8988T (cell line): ENCODE results near the gene TMEM161B.
A peak's percentile ranks its signal among the peaks of the same experiment; 100 is the strongest.
"Not testable (repeated sequence)": the region's sequence is repeated elsewhere in the genome, so short reads cannot be mapped to it uniquely, and the experiment has no call there.

Source experiments
- DNase-seq: peaks from one replicate; pipeline ENCODE4 v3.0.0; 2011

TMEM161B gene

DNA sequence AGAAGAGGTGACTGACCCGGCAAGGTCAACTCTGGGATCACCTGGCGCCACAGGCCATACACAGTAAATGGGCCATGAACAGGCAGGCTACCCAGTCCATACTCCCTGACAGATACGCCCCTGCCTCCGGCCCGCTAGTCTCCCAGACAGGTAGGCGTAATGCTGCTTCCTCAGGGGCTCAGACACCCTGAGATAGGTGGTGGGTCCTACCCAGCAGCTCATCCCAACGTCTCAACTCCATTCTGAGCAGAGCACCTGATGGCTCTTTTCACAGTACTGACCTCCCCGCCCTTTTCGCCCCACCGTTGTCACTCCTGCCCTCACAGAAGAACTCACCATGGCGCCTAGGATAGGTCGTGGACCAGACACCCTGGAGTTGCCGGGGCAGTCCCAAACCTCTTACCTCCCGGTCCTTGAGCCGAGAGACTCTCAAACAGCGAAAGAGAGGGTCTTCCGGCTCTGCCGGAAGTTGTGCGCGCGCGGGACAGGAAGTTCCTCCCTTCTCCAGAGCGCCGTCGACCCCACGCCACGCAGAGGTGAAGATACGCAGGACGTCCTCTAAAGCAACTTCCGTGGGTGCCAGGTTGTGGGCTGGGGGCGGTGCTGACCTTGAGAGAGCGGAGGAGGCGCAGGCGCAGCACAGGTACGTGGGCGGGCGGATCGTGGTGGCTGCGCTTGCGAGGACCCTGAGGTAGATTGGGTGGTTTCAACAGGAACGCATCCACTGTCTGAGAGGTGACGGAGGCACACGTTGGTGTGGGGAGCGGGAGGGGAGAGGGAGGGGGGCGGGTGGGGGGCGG, at the start of gene TMEM161B:
Gene TMEM161B (minus strand): TSS at position 461 of the 800 bp plus-strand sequence. CDS start 122 bp downstream, at position 339.
- peak; percentile 54 for DNase-seq

DNA sequence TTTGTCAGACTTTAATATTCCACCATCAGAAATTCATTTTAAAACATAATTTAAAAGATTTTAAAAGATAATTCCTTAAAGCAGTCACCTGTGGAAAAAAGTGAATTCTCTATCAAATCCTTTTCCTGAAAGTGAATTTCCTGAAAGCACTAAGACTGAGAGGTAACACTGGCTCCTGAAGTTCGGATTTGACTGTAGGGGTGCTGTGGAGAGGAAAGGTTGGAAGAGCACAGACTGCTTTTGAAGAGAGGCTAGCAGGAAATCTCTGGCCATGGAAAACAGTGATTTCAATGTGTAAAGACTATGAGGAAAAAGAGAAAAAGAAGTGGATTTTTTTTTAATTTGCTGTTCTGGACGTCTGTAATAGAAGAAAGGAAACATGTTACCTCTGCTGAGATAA, 35.7 kb upstream of the TMEM161B start:
- no peak for DNase-seq

- no peak for DNase-seq
Observed at GRCh38 chr5:88298425-88298824, 29.8 kb upstream of the TMEM161B start.

GRCh38 chr5:88290801-88291200, 22.2 kb upstream of the TMEM161B start:
- no peak for DNase-seq

DNA sequence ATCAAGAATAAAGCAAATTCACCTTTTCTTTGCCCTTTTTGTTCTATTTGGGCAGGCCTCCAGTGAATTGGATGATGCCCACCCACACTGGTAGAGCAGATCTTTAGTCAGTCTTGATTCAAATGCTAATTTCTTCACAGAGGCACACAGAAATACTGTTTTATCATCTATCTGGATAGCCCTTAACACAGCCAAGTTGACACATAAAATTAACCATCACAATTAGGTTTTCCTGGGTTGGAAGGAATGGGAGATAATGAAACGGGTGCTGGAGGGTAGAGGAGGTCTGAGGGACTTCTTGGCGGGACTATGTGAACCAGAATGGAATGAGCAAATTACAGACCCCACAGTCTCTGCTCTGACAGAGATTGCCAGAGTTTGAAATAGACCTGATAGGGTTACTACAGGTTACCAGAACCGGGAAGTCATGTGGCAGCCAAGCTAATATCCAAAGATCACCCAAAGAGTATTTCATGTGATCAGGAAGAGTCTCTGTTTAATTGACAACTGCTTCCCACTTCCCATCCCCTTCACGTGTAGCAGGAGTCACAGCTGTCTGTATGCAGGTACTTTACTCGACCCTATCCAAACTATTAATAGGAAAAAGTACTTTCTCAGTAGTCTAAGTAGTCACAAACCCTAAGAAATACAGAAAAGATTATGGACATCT, 20.0 kb upstream of the TMEM161B start:
- DNase-seq: no peak

DNA sequence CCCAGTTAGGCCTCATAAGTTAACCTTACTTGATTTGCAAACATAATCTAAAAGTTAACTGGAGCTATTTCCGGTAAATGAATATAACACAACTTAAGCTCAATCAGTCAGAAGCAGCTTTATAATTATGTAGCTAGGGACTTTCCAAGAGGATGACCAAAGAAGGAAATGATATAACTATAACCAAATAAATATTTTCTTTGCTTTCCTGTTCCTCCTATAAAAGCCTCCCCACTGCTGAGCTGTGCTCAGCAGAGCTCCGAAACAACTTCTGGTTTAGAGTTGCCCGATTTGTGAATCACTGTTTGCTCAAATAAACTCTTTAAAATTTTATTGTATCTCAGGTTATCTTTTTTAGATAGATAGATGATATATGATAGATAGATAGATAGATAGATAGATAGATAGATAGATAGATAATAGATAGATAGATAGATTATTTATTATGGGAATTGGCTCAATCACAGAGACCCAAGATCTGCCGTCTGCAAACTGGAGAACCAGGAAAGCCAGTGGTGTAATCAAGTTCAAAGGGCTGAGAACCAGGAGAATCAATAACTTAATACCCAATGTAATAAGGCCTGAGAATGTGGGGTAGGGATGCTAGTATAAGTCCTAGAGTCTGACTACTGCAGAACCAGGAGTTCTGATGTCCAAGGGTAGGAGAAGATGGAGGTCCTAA, 19.3 kb upstream of the TMEM161B start:
- DNase-seq: no peak

GRCh38 chr5:88287302-88287701, 18.7 kb upstream of the TMEM161B start:
- no peak for DNase-seq

DNA sequence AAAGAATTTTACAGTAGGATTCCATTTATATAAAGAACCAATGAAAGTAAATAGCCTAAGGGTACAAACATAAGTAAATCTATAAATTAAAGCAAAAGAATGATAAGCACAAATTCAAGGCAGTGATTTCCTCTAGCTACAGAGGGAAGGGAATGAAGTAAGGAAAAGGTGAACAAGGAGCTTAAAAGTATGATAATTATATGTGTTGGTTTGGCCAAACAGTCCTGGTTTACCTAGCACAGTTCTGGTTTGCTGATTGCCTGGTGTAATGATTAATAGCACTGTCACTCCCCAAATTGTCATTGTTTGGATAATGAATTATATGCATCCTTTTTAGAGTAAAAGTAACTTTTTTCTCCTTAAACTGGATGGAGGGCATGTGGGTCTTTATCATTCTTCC, 15.0 kb upstream of the TMEM161B start:
- no peak for DNase-seq

DNA sequence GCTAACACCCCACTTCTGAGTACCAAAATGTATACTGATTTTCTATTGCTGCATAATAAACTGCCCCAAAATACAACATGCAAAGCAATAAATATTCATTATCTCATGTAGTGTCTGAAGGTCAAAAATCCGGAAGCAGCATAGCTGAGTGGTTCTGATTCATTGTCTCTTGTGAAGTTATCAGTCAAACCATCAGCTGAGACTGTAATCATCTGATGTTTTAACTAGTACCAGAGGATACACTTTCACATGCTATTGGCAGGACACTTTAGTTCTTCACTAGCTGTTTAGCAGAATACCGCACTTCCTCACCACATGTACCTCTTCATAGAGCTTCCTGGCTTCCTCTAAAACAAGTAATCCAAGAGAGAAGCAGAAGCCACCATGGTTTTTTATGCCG, 12.7 kb upstream of the TMEM161B start:
- DNase-seq: no peak

DNA sequence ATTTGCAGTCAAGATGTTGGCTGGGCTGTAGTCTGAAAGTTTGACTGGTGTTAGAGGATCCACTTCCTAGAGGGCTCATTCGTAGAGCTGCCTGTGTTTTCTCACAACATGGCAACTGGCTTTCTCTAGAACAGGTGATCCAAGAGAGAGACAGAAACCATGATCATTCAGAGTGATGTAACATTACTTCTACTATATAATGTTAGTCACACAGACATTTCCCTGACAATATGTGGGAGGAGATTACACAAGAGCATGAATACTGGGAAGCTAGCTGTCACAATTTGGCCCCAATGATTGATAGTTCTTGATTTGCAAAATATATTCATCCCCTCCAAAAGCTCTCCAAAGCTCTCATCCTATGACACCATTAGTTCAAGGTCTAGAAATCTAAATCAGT, 10.9 kb upstream of the TMEM161B start:
- no peak for DNase-seq

GRCh38 chr5:88276378-88276777, 7.7 kb upstream of the TMEM161B start:
- no peak for DNase-seq

- DNase-seq: no peak
Observed at GRCh38 chr5:88275581-88275980, 6.9 kb upstream of the TMEM161B start.

DNA sequence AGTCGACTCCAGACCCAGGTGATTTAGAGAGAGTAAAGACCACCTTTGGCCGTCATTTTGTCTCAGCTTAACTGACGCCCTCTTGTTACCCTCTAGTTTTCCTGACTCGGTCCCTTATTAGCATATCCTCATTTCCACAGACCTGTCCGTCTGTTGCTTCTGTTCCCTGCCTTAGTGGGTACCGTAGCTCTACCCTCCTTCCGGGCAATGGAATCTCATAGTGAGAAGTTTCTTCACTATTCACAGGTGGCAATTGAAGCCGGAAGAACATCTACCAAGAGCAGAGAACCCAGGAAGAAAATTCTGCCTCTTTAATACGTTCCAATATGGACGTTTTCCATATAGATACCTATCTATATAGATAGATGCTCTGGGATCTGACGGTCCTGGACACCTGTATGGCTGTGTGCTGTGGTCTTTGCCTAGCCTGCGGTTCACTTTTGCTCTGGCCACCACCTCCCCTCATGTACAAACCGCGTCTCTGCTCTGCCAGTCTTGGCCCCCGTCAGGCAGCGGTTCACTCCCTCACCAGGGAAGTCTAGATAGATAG, 652 bp upstream of the TMEM161B start:
- DNase-seq: no peak

DNA sequence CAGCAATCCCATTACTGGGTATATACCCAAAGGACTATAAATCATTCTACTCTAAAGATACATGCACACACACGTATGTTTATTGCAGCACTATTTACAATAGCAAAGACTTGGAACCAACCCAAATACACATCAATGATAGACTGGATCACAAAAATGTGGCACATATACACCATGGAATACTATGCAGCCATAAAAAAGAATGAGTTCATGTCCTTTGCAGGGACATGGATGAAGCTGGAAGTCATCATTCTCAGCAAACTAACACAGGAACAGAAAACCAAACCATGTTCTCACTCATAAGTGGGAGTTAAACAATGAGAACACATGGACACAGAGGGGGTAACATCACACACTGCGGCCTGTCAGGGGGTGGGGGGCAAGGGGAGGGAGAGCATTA, 4.1 kb downstream of the TMEM161B start:
- not testable (repeated sequence) for DNase-seq

GRCh38 chr5:88263349-88263748, 5.3 kb downstream of the TMEM161B start:
- DNase-seq: no peak

GRCh38 chr5:88262116-88262515, 6.5 kb downstream of the TMEM161B start:
- DNase-seq: no peak

DNA sequence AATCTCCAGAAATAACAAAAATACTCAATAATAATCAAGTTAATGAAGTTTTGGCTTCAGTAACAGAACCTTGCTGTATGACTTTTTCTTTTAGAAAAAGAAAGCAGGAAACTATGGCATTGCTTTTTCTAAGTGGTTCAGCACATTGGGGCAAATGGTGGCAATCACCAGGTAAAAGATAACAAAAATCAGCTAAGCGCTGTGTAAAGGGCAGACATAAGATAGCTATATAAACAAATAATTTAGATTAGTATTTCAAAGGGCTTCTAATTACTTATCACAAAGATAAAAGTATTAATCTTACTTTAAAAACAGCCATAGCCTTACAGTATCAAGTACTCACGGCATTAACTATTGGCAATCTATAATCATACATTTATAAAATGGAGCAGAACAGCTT, 10.0 kb downstream of the TMEM161B start:
- DNase-seq: no peak

DNA sequence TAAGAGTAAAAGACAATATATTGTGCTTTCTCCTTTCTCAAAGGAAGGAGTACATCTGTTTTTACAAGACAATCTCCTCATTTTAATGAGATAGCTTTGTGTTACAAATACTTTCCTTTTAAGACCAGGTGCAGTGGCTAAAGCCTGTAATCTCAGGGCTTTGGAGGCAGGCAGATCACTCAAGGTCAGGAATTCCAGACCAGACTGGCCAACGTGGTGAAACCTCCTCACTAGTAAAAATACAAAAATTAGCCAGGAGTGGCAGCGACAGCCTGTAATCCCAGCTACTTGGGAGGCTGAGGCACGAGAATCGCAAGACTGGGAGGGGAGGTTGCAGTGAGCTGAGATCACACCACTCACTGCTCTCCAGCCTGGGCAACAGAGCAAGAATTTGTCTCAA, 11.8 kb downstream of the TMEM161B start:
- no peak for DNase-seq

- no peak for DNase-seq
Observed at GRCh38 chr5:88256037-88256436, 12.6 kb downstream of the TMEM161B start.

DNA sequence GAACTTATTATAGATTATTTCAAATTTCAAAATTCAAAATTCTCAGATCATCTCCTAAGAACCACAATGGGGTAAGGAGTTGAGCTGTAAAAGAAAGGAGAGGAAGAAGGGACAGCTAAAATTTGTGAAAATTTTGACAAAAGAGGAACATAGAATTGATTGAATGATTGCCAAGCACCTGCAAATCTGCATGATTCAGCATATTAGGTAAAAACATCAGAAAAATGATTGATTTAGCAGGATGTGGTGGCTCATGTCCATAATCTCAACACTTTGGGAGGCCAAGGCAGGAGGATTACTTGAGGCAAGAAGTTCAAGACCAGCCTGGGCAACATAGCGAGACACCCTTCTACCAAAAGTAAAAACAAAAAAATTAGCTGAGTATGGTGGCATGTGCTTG, 14.3 kb downstream of the TMEM161B start:
- DNase-seq: no peak

- no peak for DNase-seq
Observed at GRCh38 chr5:88251048-88251711, 17.5 kb downstream of the TMEM161B start.

DNA sequence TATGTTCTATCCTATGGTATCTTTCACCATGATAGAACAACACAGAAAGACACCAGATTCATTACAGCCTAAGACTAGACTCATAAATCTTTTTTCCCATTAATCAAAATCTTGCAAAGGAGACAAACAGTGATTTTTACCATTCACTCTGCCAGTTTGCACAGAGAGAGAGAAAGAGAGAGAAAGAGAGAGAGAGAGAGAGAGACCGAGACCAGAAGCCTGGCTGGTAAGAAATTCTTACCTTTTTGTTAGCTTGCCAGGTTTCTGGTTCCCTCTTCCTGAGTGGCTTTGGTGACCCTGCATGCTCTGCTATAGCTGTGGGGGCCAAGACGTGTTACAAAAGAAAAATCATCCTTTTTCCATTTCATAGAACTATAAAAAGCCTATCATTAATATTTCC, 18.6 kb downstream of the TMEM161B start:
- no peak for DNase-seq
